NCI-H1417 (cell line): ENCODE results near the gene LUC7L.
"Not testable (repeated sequence)": the region's sequence is repeated elsewhere in the genome, so short reads cannot be mapped to it uniquely, and the experiment has no call there.

ENCODE experiments used
- DNase-seq, 3 experiments: peaks; one replicate each; lab custom pipeline; 2025; lab: John Stamatoyannopoulos, UW

The LUC7L gene

DNA sequence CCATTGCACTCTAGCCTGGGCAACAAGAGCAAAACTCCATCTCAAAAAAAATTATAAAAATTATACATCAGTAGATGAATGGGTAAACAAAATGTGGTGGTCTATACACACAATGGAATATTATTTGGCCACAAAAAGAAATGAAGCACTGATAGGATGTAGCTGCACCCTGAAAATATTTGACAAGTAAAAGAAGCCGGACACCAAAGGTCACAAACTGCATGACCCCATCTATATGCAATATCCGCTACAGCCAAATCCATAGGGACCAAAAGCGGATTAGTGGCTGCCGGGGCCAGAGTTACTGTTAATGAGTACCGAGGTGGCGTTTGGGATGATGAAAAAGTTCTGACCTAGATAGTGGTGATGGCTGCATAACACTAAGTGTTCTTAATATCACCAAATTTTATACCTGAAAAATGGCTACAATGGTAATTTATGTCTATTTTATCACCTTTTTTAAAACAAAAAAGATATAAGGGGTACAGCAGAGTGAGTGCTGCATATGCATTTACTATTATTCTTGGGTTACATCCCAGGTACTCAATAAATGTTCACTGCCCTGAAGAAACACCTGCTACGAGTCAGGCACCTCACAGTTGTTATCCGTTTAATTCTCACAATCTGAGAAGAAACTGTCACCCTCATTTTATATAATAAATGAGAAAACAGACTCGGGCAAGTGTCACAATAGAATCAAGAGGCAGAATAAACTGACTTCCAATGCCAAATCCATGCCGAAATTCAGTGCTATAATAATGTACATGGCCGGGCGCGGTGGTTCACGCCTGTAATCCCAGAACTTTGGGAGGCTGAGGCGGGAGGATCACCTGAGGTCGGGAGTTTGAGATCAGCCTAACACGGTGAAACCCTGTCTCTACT lies 49.8 kb downstream of the LUC7L start:
- DNase-seq, result no peak

DNA sequence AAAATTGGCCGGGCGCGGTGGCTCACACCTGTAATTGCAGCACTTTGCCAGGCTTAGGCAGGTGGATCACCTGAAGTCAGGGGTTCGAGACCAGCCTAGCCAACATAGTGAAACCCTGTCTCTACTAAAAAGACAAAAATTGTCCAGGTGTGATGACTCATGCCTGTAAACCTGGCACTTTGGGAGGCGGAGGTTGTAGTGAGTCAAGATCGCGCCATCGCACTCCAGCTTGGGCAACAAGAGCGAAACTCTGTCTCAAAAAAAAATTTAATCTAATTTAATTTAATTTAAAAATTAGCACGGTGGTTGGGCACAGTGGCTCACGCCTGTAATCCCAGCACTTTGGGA lies 50.6 kb downstream of the LUC7L start:
- DNase-seq, result no peak

DNA sequence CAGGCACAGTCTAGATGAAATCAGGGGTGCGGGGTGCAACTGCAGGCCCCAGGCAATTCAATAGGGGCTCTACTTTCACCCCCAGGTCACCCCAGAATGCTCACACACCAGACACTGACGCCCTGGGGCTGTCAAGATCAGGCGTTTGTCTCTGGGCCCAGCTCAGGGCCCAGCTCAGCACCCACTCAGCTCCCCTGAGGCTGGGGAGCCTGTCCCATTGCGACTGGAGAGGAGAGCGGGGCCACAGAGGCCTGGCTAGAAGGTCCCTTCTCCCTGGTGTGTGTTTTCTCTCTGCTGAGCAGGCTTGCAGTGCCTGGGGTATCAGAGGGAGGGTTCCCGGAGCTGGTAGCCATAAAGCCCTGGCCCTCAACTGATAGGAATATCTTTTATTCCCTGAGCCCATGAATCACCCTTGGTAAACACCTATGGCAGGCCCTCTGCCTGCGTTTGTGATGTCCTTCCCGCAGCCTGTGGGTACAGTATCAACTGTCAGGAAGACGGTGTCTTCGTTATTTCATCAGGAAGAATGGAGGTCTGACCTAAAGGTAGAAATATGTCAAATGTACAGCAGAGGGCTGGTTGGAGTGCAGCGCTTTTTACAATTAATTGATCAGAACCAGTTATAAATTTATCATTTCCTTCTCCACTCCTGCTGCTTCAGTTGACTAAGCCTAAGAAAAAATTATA lies 51.1 kb downstream of the LUC7L start:
- DNase-seq, result no peak

DNA sequence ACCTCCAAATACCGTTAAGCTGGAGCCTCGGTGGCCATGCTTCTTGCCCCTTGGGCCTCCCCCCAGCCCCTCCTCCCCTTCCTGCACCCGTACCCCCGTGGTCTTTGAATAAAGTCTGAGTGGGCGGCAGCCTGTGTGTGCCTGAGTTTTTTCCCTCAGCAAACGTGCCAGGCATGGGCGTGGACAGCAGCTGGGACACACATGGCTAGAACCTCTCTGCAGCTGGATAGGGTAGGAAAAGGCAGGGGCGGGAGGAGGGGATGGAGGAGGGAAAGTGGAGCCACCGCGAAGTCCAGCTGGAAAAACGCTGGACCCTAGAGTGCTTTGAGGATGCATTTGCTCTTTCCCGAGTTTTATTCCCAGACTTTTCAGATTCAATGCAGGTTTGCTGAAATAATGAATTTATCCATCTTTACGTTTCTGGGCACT lies 51.8 kb downstream of the LUC7L start:
- DNase-seq, result peak in 1 of 3 experiments; percentile 51

DNA sequence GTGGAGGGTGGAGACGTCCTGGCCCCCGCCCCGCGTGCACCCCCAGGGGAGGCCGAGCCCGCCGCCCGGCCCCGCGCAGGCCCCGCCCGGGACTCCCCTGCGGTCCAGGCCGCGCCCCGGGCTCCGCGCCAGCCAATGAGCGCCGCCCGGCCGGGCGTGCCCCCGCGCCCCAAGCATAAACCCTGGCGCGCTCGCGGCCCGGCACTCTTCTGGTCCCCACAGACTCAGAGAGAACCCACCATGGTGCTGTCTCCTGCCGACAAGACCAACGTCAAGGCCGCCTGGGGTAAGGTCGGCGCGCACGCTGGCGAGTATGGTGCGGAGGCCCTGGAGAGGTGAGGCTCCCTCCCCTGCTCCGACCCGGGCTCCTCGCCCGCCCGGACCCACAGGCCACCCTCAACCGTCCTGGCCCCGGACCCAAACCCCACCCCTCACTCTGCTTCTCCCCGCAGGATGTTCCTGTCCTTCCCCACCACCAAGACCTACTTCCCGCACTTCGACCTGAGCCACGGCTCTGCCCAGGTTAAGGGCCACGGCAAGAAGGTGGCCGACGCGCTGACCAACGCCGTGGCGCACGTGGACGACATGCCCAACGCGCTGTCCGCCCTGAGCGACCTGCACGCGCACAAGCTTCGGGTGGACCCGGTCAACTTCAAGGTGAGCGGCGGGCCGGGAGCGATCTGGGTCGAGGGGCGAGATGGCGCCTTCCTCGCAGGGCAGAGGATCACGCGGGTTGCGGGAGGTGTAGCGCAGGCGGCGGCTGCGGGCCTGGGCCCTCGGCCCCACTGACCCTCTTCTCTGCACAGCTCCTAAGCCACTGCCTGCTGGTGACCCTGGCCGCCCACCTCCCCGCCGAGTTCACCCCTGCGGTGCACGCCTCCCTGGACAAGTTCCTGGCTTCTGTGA lies 52.5 kb downstream of the LUC7L start, which contains the start of gene HBA1:
TSS of gene HBA1 (plus strand) at position 204 of the 906 bp plus-strand sequence. CDS start at position 241, 37 bp downstream.
- not testable (repeated sequence) for DNase-seq

DNA sequence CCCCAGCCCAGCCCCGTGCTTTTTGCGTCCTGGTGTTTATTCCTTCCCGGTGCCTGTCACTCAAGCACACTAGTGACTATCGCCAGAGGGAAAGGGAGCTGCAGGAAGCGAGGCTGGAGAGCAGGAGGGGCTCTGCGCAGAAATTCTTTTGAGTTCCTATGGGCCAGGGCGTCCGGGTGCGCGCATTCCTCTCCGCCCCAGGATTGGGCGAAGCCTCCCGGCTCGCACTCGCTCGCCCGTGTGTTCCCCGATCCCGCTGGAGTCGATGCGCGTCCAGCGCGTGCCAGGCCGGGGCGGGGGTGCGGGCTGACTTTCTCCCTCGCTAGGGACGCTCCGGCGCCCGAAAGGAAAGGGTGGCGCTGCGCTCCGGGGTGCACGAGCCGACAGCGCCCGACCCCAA lies 53.2 kb downstream of the LUC7L start:
- not testable (repeated sequence) for DNase-seq

DNA sequence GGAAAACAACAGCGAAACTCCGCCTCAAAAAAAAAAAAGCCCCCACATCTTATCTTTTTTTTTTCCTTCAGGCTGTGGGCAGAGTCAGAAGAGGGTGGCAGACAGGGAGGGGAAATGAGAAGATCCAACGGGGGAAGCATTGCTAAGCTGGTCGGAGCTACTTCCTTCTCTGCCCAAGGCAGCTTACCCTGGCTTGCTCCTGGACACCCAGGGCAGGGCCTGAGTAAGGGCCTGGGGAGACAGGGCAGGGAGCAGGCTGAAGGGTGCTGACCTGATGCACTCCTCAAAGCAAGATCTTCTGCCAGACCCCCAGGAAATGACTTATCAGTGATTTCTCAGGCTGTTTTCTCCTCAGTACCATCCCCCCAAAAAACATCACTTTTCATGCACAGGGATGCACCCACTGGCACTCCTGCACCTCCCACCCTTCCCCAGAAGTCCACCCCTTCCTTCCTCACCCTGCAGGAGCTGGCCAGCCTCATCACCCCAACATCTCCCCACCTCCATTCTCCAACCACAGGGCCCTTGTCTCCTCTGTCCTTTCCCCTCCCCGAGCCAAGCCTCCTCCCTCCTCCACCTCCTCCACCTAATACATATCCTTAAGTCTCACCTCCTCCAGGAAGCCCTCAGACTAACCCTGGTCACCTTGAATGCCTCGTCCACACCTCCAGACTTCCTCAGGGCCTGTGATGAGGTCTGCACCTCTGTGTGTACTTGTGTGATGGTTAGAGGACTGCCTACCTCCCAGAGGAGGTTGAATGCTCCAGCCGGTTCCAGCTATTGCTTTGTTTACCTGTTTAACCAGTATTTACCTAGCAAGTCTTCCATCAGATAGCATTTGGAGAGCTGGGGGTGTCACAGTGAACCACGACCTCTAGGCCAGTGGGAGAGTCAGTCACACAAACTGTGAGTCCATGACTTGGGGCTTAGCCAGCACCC lies 54.0 kb downstream of the LUC7L start:
- DNase-seq, result no peak

DNA sequence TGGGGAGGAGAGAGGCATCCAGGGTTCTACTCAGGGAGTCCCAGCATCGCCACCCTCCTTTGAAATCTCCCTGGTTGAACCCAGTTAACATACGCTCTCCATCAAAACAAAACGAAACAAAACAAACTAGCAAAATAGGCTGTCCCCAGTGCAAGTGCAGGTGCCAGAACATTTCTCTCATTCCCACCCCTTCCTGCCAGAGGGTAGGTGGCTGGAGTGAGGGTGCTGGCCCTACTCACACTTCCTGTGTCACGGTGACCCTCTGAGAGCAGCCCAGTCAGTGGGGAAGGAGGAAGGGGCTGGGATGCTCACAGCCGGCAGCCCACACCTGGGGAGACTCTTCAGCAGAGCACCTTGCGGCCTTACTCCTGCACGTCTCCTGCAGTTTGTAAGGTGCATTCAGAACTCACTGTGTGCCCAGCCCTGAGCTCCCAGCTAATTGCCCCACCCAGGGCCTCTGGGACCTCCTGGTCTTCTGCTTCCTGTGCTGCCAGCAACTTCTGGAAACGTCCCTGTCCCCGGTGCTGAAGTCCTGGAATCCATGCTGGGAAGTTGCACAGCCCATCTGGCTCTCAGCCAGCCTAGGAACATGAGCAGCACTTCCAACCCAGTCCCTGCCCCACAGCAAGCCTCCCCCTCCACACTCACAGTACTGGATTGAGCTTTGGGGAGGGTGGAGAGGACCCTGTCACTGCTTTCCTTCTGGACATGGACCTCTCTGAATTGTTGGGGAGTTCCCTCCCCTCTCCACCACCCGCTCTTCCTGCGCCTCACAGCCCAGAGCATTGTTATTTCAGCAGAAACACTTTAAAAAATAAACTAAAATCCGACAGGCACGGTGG lies 55.1 kb downstream of the LUC7L start:
- not testable (repeated sequence) for DNase-seq

DNA sequence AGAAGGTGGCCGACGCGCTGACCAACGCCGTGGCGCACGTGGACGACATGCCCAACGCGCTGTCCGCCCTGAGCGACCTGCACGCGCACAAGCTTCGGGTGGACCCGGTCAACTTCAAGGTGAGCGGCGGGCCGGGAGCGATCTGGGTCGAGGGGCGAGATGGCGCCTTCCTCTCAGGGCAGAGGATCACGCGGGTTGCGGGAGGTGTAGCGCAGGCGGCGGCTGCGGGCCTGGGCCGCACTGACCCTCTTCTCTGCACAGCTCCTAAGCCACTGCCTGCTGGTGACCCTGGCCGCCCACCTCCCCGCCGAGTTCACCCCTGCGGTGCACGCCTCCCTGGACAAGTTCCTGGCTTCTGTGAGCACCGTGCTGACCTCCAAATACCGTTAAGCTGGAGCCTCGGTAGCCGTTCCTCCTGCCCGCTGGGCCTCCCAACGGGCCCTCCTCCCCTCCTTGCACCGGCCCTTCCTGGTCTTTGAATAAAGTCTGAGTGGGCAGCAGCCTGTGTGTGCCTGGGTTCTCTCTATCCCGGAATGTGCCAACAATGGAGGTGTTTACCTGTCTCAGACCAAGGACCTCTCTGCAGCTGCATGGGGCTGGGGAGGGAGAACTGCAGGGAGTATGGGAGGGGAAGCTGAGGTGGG lies 55.9 kb downstream of the LUC7L start:
- peak in 1 of 3 experiments; percentile 45 for DNase-seq

DNA sequence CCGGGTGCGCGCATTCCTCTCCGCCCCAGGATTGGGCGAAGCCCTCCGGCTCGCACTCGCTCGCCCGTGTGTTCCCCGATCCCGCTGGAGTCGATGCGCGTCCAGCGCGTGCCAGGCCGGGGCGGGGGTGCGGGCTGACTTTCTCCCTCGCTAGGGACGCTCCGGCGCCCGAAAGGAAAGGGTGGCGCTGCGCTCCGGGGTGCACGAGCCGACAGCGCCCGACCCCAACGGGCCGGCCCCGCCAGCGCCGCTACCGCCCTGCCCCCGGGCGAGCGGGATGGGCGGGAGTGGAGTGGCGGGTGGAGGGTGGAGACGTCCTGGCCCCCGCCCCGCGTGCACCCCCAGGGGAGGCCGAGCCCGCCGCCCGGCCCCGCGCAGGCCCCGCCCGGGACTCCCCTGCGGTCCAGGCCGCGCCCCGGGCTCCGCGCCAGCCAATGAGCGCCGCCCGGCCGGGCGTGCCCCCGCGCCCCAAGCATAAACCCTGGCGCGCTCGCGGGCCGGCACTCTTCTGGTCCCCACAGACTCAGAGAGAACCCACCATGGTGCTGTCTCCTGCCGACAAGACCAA lies 56.8 kb downstream of the LUC7L start, which contains the start of gene HBA2:
TSS of gene HBA2 (plus strand) at position 503 of the 568 bp plus-strand sequence. CDS start at position 540, 37 bp downstream.
- not testable (repeated sequence) for DNase-seq

DNA sequence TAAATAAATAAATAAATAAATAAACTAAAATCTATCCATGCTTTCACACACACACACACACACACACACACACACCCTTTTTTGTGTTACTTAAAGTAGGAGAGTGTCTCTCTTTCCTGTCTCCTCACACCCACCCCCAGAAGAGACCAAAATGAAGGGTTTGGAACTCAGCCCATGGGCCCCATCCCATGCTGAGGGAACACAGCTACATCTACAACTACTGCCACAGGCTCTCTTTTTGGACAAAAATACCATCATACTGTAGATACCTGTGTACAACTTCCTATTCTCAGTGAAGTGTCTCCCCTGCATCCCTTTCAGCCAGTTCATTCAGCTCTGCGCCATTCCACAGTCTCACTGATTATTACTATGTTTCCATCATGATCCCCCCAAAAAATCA lies 58.5 kb downstream of the LUC7L start:
- DNase-seq, result no peak

DNA sequence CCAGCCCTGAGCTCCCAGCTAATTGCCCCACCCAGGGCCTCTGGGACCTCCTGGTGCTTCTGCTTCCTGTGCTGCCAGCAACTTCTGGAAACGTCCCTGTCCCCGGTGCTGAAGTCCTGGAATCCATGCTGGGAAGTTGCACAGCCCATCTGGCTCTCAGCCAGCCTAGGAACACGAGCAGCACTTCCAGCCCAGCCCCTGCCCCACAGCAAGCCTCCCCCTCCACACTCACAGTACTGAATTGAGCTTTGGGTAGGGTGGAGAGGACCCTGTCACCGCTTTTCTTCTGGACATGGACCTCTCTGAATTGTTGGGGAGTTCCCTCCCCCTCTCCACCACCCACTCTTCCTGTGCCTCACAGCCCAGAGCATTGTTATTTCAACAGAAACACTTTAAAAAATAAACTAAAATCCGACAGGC lies 59.2 kb downstream of the LUC7L start:
- peak in 1 of 3 experiments; percentile 9 for DNase-seq

DNA sequence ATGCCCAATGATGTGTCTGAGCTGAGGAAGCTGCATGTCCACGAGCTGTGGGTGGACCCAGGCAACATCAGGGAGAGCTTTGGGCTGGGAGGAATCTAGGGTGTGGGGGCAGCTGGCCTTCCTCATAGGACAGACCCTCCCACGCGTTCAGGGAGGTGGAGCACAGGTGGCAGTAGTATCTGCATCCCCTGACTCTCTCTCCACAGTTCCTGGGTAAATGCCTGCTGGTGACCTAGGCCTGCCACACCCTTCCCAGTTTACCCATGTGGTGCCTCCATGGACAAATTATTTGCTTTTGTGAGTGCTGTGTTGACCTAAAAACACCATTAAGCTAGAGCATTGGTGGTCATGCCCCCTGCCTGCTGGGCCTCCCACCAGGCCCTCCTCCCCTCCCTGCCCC lies 60.2 kb downstream of the LUC7L start:
- no peak for DNase-seq

DNA sequence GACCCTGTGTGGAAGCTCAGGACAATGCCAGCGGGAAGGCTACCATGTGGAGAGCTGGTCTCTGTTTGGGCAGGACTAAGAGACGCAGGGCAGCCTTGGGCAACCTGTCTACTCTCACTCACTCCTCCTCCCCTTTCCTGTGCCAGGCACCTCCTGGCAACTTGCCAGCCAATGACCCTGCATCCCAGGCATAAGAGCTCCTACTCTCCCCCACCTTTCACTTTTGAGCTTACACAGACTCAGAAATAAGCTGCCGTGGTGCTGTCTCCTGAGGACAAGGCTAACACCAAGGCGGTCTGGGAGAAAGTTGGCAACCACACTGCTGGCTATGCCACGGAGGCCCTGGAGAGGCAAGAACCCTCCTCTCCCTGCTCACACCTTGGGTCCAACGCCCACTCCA lies 60.8 kb downstream of the LUC7L start:
- DNase-seq, result peak in 2 of 3 experiments; percentile 26 to 74

DNA sequence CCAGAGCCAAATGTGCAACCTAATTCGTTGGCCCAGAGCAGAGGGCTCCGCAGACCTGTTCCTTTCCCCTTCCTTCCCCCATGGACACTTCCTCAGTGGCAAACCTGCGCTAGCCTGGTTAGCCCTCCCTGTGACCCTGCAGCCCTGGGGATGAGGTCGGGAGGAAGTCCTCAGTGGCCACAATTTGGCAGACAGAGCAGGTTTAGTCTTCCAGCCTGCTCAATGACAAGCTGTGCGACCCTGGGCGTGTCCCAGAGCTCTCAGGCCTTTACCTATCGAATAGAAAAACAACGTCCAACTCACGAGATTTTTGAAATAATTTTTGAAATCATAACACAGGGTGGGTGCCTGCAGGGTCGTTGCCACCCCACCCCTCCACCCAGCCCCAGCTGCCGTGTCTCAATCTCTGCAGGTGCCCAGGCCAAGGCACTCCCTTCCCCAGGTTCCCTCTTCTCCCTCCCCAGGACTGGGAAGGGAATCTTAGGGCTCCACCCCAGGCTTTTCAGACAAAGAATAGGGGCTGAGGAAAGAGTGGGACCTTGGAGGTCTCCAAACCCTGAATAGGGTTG lies 62.0 kb downstream of the LUC7L start:
- DNase-seq, result no peak

DNA sequence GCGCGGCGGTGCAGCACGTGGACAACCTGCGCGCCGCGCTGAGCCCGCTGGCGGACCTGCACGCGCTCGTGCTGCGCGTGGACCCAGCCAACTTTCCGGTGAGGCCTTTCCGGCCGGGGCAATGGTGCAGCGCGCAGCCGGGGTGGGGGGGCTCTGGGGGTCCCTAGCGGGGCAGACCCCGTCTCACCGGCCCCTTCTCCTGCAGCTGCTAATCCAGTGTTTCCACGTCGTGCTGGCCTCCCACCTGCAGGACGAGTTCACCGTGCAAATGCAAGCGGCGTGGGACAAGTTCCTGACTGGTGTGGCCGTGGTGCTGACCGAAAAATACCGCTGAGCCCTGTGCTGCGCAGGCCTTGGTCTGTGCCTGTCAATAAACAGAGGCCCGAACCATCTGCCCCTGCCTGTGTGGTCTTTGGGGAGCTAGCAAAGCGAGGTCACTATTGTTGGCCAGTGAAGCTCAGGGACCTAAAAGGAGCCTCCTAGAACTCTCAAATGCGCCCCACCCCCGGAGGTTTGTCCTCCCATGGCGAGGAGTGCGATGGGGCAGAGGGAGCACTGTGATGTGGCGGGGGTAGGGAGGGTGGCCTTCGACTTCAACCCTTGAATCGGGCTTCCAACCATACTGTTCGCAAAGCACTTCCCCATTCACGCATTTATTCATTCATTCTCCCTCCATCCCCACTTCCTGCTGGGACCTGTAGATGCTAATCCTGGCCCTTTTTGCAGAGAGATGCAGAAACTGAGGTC lies 62.7 kb downstream of the LUC7L start:
- DNase-seq, result no peak

DNA sequence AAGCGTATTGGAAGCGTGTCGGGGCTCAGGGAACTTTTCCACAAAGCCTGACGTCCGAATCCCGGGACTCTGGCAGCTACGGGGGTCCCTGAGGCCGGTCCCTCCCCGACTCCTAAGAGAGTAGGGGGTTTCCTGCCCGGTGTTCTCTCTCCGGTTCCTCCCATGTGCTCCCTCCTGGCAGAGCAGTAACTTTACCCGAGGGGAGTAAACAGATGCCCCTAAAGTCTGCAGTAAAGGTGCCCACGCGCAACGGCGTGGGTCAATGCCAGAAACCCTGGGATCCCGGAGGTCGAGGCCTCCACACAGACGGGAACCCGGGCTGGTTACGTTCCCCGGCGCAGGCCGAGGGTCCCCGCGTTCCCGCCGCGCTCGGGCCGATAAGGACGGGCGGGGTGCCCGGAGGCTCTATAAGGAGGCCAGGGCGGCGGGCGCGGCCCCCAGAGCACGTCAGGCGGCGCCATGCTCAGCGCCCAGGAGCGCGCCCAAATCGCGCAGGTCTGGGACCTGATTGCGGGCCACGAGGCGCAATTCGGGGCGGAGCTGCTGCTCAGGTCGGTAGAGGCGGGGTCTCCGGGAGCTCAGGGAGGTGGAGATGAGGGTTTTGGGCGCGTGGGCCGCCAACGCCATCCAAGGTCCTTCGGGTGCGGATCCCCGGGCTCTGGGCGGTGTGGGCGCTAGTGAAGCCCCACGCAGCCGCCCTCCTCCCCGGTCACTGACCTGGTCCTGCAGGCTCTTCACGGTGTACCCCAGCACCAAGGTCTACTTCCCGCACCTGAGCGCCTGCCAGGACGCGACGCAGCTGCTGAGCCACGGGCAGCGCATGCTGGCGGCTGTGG lies 63.5 kb downstream of the LUC7L start, which contains the start of gene HBM:
TSS of gene HBM (plus strand) at position 440 of the 836 bp plus-strand sequence. CDS start at position 460, 20 bp downstream.
- peak in 2 of 3 experiments; percentile 23 to 37 for DNase-seq
